Endometrium (tissue), 2 donors: ENCODE data around the gene ABT1.

Experiments
- FAIRE-seq: peaks from 2 replicates; lab custom pipeline; 2012; peaks lifted over from hg19 to GRCh38; lab: Jason Lieb, UNC
- donor health status: control.
- donor health status: control.

The ABT1 gene

DNA sequence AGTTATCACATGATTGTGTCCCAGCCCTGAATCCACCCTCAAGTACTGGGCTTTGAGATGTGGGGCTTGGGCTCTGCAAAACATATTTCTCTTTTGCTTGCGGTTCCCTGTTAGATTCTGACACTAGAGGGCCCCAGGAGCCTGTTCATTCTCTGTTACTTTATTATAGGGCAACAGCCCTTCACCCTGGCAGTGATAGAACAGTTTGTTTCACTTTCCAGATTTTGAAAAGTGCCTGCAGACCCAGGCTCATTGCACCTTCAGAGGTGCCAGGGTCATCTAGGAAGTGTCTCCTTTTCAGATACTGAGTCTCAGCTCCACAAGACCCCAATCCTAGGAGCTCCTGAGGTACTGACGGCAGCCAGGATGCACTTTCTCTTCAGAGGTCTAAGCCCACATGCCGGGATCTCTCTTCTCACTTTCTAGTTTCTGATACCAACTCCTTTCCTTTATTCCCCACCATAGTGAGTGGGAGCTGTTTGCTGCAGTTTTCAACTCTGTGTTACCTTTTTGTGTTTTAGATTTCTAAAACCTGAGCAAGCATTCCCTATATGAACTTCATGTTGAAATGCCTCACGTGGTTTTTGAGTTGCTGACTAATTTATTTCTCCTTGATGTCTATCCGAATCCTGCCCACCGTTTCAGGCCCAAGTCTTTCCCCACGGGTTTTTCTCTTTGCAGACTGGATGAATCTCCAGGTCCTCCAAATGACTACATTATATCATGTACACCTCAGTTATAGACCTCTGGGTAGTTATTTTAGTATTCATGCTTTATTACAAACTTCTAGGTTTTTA lies 10.9 kb downstream of the ABT1 start:
- peak; percentile 35 for FAIRE-seq

DNA sequence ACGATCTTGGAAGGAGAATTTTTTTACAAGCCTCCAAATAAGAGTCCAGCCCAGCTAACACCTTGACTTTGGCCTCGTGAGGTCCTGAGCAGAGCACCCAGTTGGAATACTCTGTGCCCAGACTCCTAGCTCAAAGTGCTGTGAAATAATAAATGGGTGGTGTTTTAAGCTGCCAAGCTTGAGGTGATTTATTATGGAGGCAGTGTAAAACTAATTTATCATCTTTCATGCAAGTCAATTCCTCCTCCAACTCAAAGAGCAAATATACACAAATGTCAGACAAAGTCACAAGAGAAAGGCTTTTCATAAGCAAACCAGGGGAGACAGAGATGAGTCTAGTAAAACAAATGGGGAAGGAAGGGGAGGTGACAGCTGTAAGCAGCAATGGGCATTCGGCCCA lies 12.7 kb downstream of the ABT1 start:
- FAIRE-seq, result no peak

DNA sequence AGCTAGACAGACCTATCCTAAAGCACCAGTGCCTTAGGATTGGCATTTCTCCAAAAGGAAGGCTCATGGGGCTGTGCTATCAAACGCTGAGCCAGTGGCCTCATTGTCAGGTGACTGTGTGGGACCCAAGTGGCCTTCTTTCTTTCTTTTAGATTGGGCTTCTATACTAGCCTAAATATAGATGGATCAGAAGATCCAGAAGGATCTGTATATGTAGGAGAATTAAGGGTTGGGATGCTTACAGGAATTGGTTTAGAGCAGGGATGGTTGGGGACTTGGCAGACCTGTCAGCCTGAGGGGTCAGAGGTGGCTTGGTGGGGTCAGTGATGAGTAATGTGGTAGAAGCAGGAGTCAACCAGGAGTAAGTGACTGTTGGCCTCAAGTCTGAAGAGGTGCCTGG lies 14.8 kb downstream of the ABT1 start:
- FAIRE-seq, result no peak

DNA sequence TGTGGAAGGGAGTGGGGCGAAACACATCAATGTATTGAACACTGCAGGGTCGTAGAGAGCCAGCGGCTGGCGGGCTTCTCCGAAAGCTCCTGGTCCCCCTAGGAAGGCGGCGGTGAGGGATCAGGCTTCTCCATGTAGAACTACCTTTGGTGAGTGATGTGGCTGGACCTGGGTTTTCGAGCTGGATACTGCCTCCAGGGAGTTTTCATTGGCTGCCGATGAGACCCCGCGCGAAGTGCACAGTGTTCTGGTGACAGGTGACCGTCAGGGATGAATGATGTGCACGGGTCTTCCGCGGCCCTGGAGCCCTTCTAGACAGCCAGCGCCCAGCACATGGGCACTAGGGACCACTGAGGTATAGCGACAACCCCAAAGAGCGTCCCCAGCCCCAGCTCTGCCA lies 16.4 kb downstream of the ABT1 start:
- FAIRE-seq, result no peak

DNA sequence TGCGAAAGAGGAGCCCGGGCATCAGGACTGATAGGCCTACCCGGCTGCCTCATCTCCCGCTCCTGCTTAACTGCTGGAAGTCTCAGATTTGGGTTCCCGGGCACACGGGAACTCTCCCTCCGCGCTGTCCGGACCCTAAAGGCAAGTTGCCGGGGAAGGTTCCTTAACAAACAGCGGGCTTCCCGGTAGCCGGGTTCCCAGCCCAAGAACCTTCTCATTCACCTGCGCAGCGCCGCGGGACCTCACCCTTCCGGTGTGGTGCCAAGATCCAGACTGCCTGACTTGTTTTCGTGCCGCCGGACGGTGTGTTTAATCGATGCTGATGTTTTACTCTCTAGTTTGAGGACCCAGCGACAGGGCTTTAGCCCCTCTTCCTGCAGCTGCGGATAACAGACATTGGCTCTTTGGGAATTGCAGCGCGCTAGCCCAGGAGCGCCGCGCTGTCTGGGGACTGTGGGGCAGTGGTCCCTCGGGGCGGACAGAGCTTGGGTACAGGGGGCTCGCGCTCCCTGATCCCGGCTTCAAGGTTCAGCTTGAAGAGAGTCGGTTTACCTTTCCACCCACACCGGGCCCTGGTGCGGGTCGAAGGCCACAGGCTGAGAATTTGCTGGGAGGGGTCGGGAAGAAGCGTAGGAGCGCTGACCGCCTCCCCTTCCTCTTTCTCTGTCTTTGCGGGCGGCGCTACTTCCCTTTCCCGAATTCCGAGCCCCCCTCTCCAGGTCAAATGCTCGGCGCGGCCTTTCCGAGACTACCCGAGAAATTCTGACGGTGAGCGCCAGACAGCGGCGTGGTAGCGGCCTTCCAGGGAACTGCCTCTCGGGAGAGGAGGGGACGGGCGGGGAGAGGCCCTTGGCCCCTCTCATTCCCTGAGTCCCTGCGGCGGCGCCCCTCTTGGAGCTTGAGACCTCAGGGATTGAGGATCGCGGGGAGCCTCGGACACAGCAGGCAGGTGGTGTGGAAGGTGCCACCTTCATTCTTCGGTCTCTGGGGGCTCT lies 17.2 kb downstream of the ABT1 start:
- no peak for FAIRE-seq

DNA sequence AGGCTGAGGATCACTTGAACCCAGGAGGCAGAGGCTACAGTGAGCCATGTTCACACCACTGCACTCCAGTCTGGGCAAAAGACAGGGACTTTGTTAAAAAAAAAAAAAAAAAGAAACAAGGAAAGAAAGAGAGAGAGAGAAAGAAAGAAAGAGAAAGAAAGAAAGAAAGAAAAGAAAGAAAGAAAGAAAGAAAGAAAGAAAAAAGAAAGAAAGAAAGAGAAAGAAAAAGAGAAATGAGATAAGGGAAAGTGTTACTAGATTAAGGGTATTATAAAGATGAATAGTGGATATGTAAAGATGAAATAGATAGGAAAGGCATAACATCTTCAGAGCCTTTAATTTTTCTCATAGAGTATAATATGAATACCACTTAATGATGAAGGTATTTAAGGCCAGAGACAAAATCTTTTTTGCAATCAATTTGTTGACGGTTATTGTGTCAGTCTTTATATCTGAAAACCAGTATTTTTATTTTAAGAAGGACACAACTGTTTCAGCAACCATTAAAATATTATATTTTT lies 26.6 kb downstream of the ABT1 start:
- FAIRE-seq, result no peak

DNA sequence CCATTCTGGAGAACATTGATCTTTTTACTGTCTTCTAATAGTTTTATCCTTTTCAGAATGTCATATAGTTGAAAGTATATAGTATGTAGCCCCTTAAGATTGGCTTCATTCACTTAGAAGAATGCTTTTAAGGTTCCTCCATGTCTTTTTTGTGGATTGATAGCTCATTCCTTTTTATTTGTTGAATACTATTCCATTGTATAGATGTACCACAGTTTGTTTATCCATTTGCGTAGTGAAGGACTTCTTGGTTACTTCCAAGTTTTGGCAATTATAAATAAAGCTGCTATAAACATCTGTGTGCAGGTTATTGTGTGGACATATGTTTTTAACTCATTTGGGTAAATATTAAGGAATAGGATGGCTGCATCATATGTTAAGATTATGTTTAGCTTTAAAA lies 27.8 kb downstream of the ABT1 start:
- no peak for FAIRE-seq

DNA sequence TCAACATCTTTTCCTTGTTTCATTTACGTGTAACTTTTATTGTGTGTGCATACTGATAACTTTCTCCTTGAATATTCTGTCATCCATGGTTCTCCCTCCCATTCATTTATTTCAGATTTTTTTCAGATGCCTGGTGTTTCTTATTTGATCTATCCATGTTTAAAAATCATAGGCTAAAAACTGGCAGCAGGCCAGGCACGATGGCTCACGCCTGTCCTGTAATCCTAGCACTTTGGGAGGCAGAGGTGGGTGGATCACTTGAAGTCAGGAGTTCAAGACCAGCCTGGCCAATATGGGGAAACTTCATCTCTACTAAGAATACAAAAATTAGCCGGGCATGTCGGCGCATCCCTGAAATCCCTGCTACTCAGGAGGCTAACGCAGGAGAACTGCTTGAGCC lies 31.1 kb downstream of the ABT1 start:
- FAIRE-seq, result no peak

DNA sequence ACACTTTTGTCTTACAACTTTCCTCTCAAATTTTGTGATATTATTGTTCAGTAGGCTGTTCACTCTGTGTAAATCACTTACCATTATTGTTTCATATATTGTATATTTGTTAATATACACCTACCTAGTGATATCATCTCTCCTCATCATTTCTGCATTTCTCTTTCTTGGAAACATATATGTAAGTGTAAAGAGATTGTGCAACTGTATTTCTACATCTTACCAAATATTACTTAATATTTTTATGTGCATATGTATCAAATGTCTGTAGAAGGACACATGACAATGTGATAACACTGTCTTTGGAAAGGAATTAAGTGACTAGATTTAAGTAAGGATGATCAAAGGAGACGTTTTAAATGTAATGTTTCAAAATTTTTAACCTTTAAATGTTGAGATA lies 32.6 kb downstream of the ABT1 start:
- FAIRE-seq, result no peak

DNA sequence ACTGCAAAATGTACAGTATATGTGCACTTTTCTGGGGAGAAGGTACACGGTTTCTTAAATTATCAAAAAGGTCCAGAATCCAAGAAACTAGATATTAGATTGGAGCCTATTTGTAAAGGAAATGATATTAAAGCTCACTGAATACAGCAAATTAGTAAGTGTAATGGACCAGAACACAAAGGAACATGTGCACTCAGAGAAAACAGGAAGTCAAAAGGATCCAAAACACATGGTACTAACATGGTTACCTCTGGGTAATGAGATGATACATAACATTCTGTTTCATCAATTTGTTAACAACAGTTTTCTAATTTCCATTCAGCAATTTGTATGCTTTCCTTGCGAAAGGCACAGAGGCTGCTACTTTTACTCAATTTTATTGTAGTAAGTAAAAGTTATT lies 44.1 kb downstream of the ABT1 start:
- no peak for FAIRE-seq

DNA sequence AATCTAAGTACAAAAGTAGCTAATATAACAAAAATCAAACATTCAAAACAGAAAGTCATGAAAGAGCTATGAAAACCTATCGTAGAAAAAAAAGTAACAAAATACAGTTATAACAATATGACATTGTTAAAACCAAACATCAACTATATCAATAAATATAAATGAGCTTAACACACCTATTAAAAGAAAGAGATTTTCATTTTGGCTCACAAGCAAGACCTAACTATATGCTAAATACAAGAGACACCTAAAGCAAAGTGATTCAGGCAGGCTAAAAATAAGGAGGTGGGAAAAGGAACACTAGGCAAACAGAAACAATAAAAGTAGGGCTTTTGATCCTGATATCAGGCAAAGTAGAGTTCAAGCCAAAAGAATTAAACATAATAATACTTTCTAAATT lies 49.3 kb downstream of the ABT1 start:
- no peak for FAIRE-seq
